ENCODE results near the gene GPX6.
"Not testable (repeated sequence)": the region's sequence is repeated elsewhere in the genome, so short reads cannot be mapped to it uniquely, and the experiment has no call there.

GPX6 gene

GRCh38 chr6:28525496-28526039, 10.0 kb upstream of the GPX6 start, which contains the start of gene GPX5:
Gene GPX5, plus strand, starts transcription at chr6:28525881. Its CDS starts 133 bp downstream, at chr6:28526014.
- DNase-seq = no peak

DNA sequence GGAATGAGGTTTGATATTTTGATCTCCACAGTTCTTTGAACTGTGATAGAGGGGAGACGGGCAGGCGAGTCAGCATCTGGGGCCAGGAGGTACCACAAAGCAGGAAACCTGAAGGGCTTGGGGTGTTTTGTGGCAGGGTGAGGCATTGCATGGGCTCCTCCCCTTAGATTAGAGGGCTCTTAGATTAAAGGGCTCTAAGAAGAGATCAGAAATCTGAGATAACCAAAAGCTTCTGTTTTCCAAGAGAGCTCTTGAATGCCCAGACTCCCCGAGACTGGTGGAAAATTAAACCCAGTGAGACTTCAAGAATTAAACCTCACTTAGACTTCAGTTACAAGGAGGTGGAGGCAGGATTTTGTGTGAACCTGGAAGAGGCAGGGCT, 7.6 kb upstream of the GPX6 start:
- DNase-seq = no peak

DNA sequence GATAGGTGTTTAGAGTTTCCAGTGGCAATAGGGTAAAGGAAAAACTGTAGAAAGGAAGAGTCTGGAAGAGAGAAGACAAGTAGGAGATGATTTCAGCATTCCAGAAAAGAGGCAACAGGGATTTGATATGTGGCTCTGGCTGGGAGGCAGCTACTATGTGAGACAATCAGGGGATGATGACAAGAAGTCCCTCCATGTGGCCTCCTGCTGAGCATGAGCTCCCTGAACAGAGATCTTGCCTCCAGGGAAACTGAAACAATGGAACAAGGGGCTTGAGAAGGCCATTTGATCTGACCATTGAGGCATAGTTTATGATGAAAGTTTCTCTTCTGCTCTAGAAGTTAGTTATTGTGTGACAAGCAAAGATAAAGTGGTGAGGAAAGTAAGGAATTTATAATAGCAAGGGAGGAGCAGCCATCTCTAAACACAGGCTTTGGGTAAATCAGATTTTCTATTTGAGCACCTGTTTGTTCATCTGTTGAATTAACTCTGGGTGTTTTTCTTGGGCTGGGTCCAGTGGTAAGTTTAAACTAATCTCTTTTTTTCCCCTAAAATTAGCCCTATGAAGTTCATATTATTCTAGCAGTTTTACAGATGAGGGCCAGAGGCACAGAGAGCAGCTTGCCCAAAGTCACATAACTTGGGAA, 7.1 kb upstream of the GPX6 start:
- DNase-seq = no peak

DNA sequence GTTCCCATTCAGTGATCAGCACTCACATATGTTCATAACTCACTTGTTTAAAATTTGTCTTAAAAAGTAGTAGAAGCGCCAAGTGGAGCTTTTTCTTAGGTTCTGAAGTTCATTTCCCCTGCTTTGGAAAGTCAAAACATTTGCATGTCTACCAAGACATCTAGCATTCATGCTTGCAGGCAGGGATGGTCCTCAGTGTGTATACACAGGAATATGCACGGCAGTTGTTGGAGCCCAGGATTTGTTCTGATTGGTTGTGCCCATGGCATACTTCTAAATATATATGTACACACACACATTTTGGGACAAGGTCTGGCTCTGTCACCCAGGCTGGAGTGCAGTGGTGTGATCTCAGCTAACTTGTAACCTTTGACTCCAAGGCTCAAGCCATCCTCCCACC, 2.4 kb upstream of the GPX6 start:
- no peak for DNase-seq

- not testable (repeated sequence) for DNase-seq
Measured at GRCh38 chr6:28512387-28512786, 3.2 kb downstream of the GPX6 start.

GRCh38 chr6:28511628-28512300, 3.8 kb downstream of the GPX6 start:
- DNase-seq = no peak

- DNase-seq = no peak
Measured at GRCh38 chr6:28506807-28507475, 8.7 kb downstream of the GPX6 start.

GRCh38 chr6:28505733-28506132, 9.9 kb downstream of the GPX6 start:
- no peak for DNase-seq

- not testable (repeated sequence) for DNase-seq
Measured at GRCh38 chr6:28502709-28503305, 12.8 kb downstream of the GPX6 start.

DNA sequence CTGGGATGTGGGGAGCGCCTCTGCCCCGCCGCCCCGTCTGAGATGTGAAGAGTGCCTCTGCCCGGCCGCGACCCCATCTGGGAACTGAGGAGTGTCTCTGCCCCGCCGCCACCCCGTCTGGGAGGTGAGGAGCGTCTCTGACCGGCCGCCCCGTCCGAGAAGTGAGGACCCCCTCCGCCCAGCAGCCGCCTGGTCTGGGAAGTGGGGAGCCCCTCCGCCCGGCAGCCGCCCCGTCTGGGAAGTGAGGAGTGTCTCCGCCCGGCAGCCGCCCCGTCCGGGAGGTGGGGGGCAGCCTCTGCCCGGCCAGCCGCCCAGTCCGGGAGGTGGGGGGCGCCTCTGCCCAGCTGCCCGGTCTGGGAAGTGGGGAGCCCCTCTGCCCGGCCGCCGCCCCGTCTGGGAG, 13.5 kb downstream of the GPX6 start:
- DNase-seq = not testable (repeated sequence)

DNA sequence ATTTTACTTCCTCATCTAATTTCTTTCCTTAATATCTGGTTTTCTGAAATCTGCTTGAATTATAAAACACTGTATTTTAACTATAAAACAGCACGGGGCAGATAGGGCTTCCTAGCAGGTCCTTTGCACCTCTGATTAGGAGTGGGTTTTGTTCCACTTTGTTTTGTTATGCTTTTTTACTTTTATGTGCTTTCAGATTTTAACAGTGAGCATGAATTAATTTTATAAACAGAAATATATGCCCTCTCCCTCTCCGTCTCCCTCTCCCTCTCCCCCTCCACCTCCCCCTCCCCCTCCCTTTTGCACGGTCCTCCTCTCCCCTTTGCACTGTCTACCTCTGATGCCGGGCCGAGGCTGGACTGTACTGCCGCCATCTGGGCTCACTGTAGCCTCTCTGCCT, 14.3 kb downstream of the GPX6 start:
- DNase-seq = no peak

DNA sequence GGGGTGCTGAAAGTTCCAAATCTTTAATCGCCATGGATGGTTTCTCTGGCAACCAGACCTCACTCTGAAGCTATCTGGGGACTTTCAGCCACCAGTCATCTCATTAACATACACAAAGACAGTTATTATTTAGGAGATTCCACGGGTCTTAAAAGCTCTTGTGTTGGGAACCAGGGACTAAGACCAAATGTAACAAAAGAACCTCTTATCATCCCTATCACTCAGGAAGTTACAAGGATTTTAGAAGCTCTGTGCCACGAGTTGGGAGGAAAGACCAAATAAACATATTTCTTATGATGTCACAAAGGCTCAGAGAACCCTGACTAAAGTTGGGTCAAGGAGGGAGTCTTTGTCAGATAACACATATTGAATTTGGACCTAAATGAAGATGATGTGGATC, 17.7 kb downstream of the GPX6 start:
- no peak for DNase-seq

GRCh38 chr6:28497306-28497705, 18.3 kb downstream of the GPX6 start:
- no peak for DNase-seq

GRCh38 chr6:28496099-28496779, 19.4 kb downstream of the GPX6 start:
- no peak for DNase-seq

DNA sequence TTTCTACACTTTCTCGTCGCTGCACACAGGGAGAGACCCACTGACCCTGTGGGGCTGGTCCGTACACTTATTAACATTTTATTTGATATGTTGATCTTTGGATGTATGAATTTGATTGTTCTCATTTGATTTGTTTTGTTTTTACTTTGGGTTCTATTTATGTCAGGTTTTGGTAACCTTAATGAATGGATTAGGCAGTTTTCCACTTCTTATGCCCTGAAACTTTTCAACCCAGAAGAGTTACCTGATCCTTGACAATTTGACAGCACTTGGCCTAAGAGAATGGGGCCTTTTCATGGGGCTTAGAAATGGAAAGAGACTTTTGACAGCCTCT, 23.6 kb downstream of the GPX6 start:
- DNase-seq = no peak

- peak in 5 of 56 donors; percentile 9 to 47 (median 33) for DNase-seq
Measured at GRCh38 chr6:28490205-28490890, 25.2 kb downstream of the GPX6 start.

DNA sequence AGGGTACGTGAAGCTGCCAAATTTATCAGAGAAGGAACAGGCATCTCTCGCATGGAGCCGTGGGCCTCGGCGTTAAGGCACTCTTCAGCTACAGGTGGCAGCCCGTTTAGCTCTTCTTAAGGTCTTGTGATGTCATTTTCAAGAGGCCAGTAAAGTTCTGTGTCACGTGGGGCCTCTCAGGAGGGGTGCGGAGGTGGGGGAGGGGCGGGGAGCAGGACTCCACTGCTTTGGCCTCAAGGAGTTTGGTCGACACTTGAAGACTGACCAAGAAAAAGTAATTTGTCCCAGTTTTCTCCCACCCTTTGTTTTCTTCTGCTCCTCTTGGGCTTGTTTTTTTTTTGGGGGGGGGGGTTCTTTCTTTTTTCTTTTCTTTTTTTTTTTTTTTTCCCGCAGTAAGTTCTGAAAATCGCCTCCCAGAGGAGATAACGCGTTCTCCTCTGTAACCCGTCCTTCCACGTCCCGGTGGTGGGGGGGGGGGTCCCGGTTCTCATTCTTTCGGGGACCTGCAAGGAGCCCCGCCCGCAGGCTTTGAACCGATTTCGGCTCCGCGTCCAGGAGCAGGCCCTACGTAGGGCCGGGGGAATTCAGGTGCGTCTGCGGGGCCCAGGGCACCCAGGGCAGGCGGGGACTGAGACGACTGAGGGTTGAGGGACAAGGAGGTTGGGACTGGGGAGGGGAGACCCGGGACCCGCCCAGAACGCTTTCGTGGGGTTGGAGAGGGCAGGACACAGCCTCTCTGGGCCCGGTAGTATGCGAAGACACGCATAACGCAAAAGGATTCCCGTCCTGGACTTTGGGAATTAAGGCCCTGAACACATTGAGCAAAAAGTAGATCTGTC, 26.0 kb downstream of the GPX6 start:
- DNase-seq = peak in 16 of 56 donors; percentile 3 to 47 (median 16)

- peak in 13 of 56 donors; percentile 4 to 38 (median 20) for DNase-seq
Measured at GRCh38 chr6:28488916-28489365, 26.7 kb downstream of the GPX6 start.

DNA sequence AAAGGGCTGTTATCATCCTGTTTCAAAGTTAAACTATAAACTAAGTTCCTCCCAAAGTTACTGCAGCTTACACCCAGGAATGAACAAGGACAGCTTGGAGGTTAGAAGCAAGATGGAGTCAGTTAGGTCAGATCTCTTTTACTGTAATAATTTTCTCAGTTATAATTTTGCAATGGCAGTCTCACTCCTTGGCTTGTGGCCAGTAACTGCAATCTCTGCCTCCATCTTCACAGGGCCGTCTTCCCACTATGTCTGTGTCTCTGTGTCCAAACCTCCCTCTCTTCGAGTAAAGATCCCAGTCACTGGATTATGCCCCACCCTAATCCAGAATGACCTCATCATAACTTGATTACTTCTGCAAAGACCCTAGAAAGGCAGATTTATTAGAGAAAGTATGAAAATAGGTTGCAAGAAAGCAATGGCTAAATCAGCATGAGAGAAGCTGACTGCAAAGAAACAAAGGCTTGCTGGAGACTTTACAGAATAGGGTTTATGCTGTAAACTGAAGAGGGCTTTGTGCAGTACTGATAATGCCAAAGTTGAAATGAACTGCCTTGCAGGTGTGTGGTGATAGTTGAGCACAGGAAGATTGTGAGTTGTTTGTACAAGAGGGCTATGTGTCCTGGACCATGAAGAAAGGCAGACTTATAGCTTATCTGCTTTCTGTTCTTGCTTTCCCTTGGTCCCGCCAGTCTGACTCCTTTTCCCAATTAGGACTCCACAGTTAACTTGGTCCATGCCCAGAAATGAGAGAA, 28.4 kb downstream of the GPX6 start:
- DNase-seq = no peak
